Activated CD8-positive, alpha-beta memory T cell treated with anti-CD3 and anti-CD28 coated beads for 1 hour (primary cell): ENCODE results near the gene PLXNA4.

Experiments used
- DNase-seq, 2 donors: peaks; one replicate each; pipeline ENCODE4 v3.0.0-alpha.2; 2020; ENCODE audit warnings: low read depth in 1 of 2; ENCODE audit errors: extremely low read depth in 1 of 2

PLXNA4 gene

GRCh38 chr7:132564849-132565248 is 11.4 kb downstream of the PLXNA4 start:
- no peak for DNase-seq

GRCh38 chr7:132564090-132564489 is 12.2 kb downstream of the PLXNA4 start:
- no peak for DNase-seq

- DNase-seq, result no peak
Measured at GRCh38 chr7:132562690-132563089, 13.6 kb downstream of the PLXNA4 start.

GRCh38 chr7:132561763-132562162 is 14.5 kb downstream of the PLXNA4 start:
- no peak for DNase-seq

- no peak for DNase-seq
Measured at GRCh38 chr7:132560825-132561529, 15.3 kb downstream of the PLXNA4 start.

GRCh38 chr7:132560105-132560504 is 16.2 kb downstream of the PLXNA4 start:
- DNase-seq, result no peak

GRCh38 chr7:132558815-132559214 is 17.5 kb downstream of the PLXNA4 start:
- DNase-seq, result no peak

- DNase-seq, result no peak
Measured at GRCh38 chr7:132557489-132558044, 18.7 kb downstream of the PLXNA4 start.

- DNase-seq, result no peak
Measured at GRCh38 chr7:132554446-132554845, 21.8 kb downstream of the PLXNA4 start.

- no peak for DNase-seq
Measured at GRCh38 chr7:132553031-132553430, 23.2 kb downstream of the PLXNA4 start.

GRCh38 chr7:132551886-132552285 is 24.4 kb downstream of the PLXNA4 start:
- DNase-seq, result no peak

GRCh38 chr7:132551439-132551838 is 24.8 kb downstream of the PLXNA4 start:
- DNase-seq, result no peak

- no peak for DNase-seq
Measured at GRCh38 chr7:132548489-132549078, 27.7 kb downstream of the PLXNA4 start.

GRCh38 chr7:132547821-132548220 is 28.4 kb downstream of the PLXNA4 start:
- DNase-seq, result no peak

- DNase-seq, result no peak
Measured at GRCh38 chr7:132546366-132547127, 29.7 kb downstream of the PLXNA4 start.

GRCh38 chr7:132545756-132546155 is 30.5 kb downstream of the PLXNA4 start:
- no peak for DNase-seq

- no peak for DNase-seq
Measured at GRCh38 chr7:132544999-132545398, 31.3 kb downstream of the PLXNA4 start.

GRCh38 chr7:132544025-132544424 is 32.2 kb downstream of the PLXNA4 start:
- no peak for DNase-seq

- no peak for DNase-seq
Measured at GRCh38 chr7:132542895-132543294, 33.4 kb downstream of the PLXNA4 start.

- DNase-seq, result no peak
Measured at GRCh38 chr7:132541656-132542055, 34.6 kb downstream of the PLXNA4 start.

- DNase-seq, result no peak
Measured at GRCh38 chr7:132537456-132538145, 38.7 kb downstream of the PLXNA4 start.
